CD8-positive, alpha-beta memory T cell (primary cell): ENCODE data around the gene FBXO44. TPM values are rescaled to one million over a fixed set of nuclear protein-coding genes. Genes with fewer than 3 reads are reported as not detected.
A peak's percentile ranks its signal among the peaks of the same experiment; 100 is the strongest.

Experiments used
- CTCF ChIA-PET: fragments of 350-600 bp; sonication (Branson Sonifier 250); formaldehyde crosslinking; loops from one replicate; lab custom pipeline; 2021; ENCODE audit warnings: antibody characterized with exemption; lab: Charles Lee
- POLR2A ChIA-PET: fragments of 350-600 bp; sonication (Branson Sonifier 250); formaldehyde crosslinking; loops from one replicate; lab custom pipeline; 2021; ENCODE audit warnings: antibody characterized with exemption; lab: Charles Lee
- DNase-seq, 5 donors: peaks; one replicate each; pipeline versions ENCODE4 v3.0.0 to v3.0.0-alpha.2; 2020 to 2022; ENCODE audit warnings: mixed read lengths in 1 of 5
- H3K27ac ChIP-seq: one replicate; pipeline ENCODE4 v1.7.0; 2013; ENCODE audit warnings: low read depth, mild to moderate bottlenecking, low read length, moderate library complexity
- H3K27me3 ChIP-seq: 2 replicates; pipeline ENCODE4 v1.7.0; 2013; ENCODE audit warnings: low read length, mild to moderate bottlenecking; ENCODE audit not compliant: insufficient read depth, poor library complexity, severe bottlenecking
- H3K36me3 ChIP-seq: 2 replicates; pipeline ENCODE4 v1.7.0; 2013; ENCODE audit warnings: mild to moderate bottlenecking, low read length, moderate library complexity; ENCODE audit not compliant: insufficient read depth
- H3K4me1 ChIP-seq: 2 replicates; pipeline ENCODE4 v1.7.0; 2013; ENCODE audit warnings: mild to moderate bottlenecking, low read length, moderate library complexity; ENCODE audit not compliant: insufficient read depth
- H3K4me3 ChIP-seq: 2 replicates; pipeline ENCODE4 v1.7.0; 2013; ENCODE audit warnings: mild to moderate bottlenecking, low read length
- H3K9me3 ChIP-seq: 2 replicates; pipeline ENCODE4 v1.7.0; 2013; ENCODE audit warnings: mild to moderate bottlenecking, low read length
- H3K27ac Mint-ChIP-seq, 8 donors: one replicate each; pipeline ENCODE4 v1.8.0; 2020 to 2021; ENCODE audit warnings: mixed read lengths in 8 of 8, mild to moderate bottlenecking in 6 of 8, inconsistent platforms in 3 of 8, moderate library complexity in 3 of 8
- H3K27me3 Mint-ChIP-seq, 2 donors: one replicate each; pipeline ENCODE4 v1.8.0; 2020 to 2021; ENCODE audit warnings: mixed read lengths in 2 of 2, mild to moderate bottlenecking in 1 of 2, moderate library complexity in 1 of 2
- H3K36me3 Mint-ChIP-seq, 3 donors: one replicate each; pipeline ENCODE4 v1.8.0; 2020 to 2021; ENCODE audit warnings: mixed read lengths in 3 of 3, inconsistent platforms in 1 of 3, mild to moderate bottlenecking in 1 of 3
- H3K4me1 Mint-ChIP-seq, 3 donors: one replicate each; pipeline ENCODE4 v1.8.0; 2020 to 2021; ENCODE audit warnings: mixed read lengths in 3 of 3, inconsistent platforms in 1 of 3, mild to moderate bottlenecking in 1 of 3
- H3K4me3 Mint-ChIP-seq, 7 donors: one replicate each; pipeline ENCODE4 v1.8.0; 2020 to 2021; ENCODE audit warnings: mixed read lengths in 7 of 7, mild to moderate bottlenecking in 6 of 7, moderate library complexity in 4 of 7, inconsistent platforms in 2 of 7
- H3K9me3 Mint-ChIP-seq, 5 donors: one replicate each; pipeline ENCODE4 v1.8.0; 2020 to 2022; ENCODE audit warnings: mixed read lengths in 5 of 5, mild to moderate bottlenecking in 3 of 5, moderate library complexity in 2 of 5, inconsistent platforms in 1 of 5
- polyA plus RNA-seq: library from polyadenylated mRNA; unstranded; fragments of 300-500 nt; fragmentation: Illumina TruSeq; gene quantifications from one replicate; pipeline ENCODE4 v1.2.3, GENCODE V29; 2021
- total RNA-seq, 2 experiments: library from RNA; stranded (reverse); gene quantifications; one replicate each; pipeline ENCODE4 v1.2.3, GENCODE V29; 2021

FBXO44 gene
- total and polyA plus RNA-seq, 3 experiments from 2014 or later = 12.0 to 16.0 (median 14.2) TPM

GRCh38 chr1:11691928-11692711, 37.4 kb downstream of the FBXO44 start:
- DNase-seq = no peak
- Mint-ChIP-seq H3K27ac (peak overlapping the region in 4 of 8 donors; percentile 55 to 92 (median 70)), H3K4me1 (peaks cover 26 to 38% (median 31%) of the 10 kb centered on the region in 3 donors), H3K4me3 (peak overlapping the region; percentile 74 to 90 (median 78)), H3K36me3 (peaks cover 0 to 1% (median 0%) of the 10 kb centered on the region in 3 donors), H3K9me3 (no peaks in the 10 kb centered on the region), H3K27me3 (peaks cover 31 to 44% of the 10 kb centered on the region in 2 donors)
- Histone ChIP-seq H3K36me3 (no peaks in the 10 kb centered on the region), H3K27me3 (peaks cover 5% of the 10 kb centered on the region), H3K27ac (no peak overlapping the region), H3K4me3 (peak overlapping the region; percentile 32), H3K9me3 (no peaks in the 10 kb centered on the region), H3K4me1 (peaks cover 30% of the 10 kb centered on the region)
- CTCF ChIA-PET = no interaction called here
- POLR2A ChIA-PET = interaction anchor here (1.4 kb wide), 1 partner anchor 11 kb away, joined by 3 read pairs; no protein-coding TSS in a partner anchor

GRCh38 chr1:11693024-11693590, 38.4 kb downstream of the FBXO44 start:
- ChIA-PET CTCF (interaction anchor here (1.6 kb wide), 1 partner anchor 29 kb away, joined by 6 read pairs; the partner anchor contains the start of gene FBXO6), POLR2A (interaction anchor here (0.9 to 1.4 kb wide), 2 partner anchors 12 to 29 kb away, joined by 3 to 5 read pairs; partner anchors contain the start of gene FBXO6)
- H3K27me3 ChIP-seq = peaks cover 5% of the 10 kb centered on the region

GRCh38 chr1:11693917-11694316, 39.2 kb downstream of the FBXO44 start:
- Histone ChIP-seq H3K27me3 (peaks cover 5% of the 10 kb centered on the region), H3K4me3 (no peak overlapping the region), H3K4me1 (peaks cover 30% of the 10 kb centered on the region), H3K9me3 (no peaks in the 10 kb centered on the region), H3K36me3 (no peaks in the 10 kb centered on the region), H3K27ac (peak overlapping the region; percentile 16)
- ChIA-PET POLR2A (no interaction called here), CTCF (interaction anchor here (1.6 kb wide), 1 partner anchor 30 kb away, joined by 6 read pairs; the partner anchor contains the start of gene FBXO6)
- H3K4me3 Mint-ChIP-seq = peak overlapping the region in 4 of 7 donors; percentile 13 to 79 (median 27)
- DNase-seq = no peak
- peaks cover 26 to 41% (median 31%) of the 10 kb centered on the region in 3 donors for H3K4me1 Mint-ChIP-seq
- H3K9me3 Mint-ChIP-seq = no peaks in the 10 kb centered on the region
- H3K36me3 Mint-ChIP-seq = peaks cover 0 to 1% (median 0%) of the 10 kb centered on the region in 3 donors
- peak overlapping the region in 6 of 8 donors; percentile 10 to 97 (median 50) for H3K27ac Mint-ChIP-seq
- H3K27me3 Mint-ChIP-seq = peaks cover 23 to 34% of the 10 kb centered on the region in 2 donors

More at GRCh38 chr1:11693024-11693590, 38.4 kb downstream of the FBXO44 start:
- Mint-ChIP-seq H3K36me3 (peaks cover 0 to 1% (median 0%) of the 10 kb centered on the region in 3 donors), H3K27me3 (peaks cover 25 to 38% of the 10 kb centered on the region in 2 donors), H3K4me3 (peak overlapping the region; percentile 69 to 90 (median 74)), H3K4me1 (peaks cover 26 to 41% (median 31%) of the 10 kb centered on the region in 3 donors), H3K27ac (peak overlapping the region in 6 of 8 donors; percentile 14 to 86 (median 72)), H3K9me3 (no peaks in the 10 kb centered on the region)
- H3K9me3 ChIP-seq = no peaks in the 10 kb centered on the region
- DNase-seq = peak; percentile 8 to 70 (median 33)
- H3K4me3 ChIP-seq = peak overlapping the region; percentile 32
- peak overlapping the region; percentile 16 for H3K27ac ChIP-seq
- H3K4me1 ChIP-seq = peaks cover 30% of the 10 kb centered on the region
- no peaks in the 10 kb centered on the region for H3K36me3 ChIP-seq

GRCh38 chr1:11695861-11696260, 41.2 kb downstream of the FBXO44 start:
- Histone ChIP-seq H3K27ac (no peak overlapping the region), H3K36me3 (no peaks in the 10 kb centered on the region), H3K4me3 (no peak overlapping the region), H3K9me3 (no peaks in the 10 kb centered on the region), H3K4me1 (peaks cover 22% of the 10 kb centered on the region), H3K27me3 (peaks cover under 1% of the 10 kb centered on the region)
- DNase-seq = no peak
- H3K9me3 Mint-ChIP-seq = no peaks in the 10 kb centered on the region
- no peak overlapping the region for H3K4me3 Mint-ChIP-seq
- H3K36me3 Mint-ChIP-seq = peaks cover 0 to 1% (median 0%) of the 10 kb centered on the region in 3 donors
- H3K27me3 Mint-ChIP-seq = peaks cover 10 to 23% of the 10 kb centered on the region in 2 donors
- peaks cover 18 to 28% (median 20%) of the 10 kb centered on the region in 3 donors for H3K4me1 Mint-ChIP-seq
- CTCF ChIA-PET = interaction anchor here (0.9 to 2.0 kb wide), 2 partner anchors 23 to 32 kb away, joined by 3 to 6 read pairs; partner anchors contain the start of gene FBXO6
- peak overlapping the region in 1 of 8 donors; percentile 46 for H3K27ac Mint-ChIP-seq
- POLR2A ChIA-PET = no interaction called here

GRCh38 chr1:11697188-11697892, 42.7 kb downstream of the FBXO44 start:
- DNase-seq = no peak
- no peak overlapping the region for H3K4me3 ChIP-seq
- Mint-ChIP-seq H3K9me3 (no peaks in the 10 kb centered on the region), H3K4me3 (no peak overlapping the region), H3K27ac (peak overlapping the region in 1 of 8 donors; percentile 27), H3K27me3 (peaks cover 8 to 19% of the 10 kb centered on the region in 2 donors), H3K36me3 (peaks cover 0 to 1% (median 0%) of the 10 kb centered on the region in 3 donors), H3K4me1 (peaks cover 17 to 20% (median 17%) of the 10 kb centered on the region in 3 donors)
- H3K27ac ChIP-seq = no peak overlapping the region
- ChIA-PET POLR2A (interaction anchor here (0.7 kb wide), 2 partner anchors 27 to 438 kb away, joined by 3 to 4 read pairs; no protein-coding TSS in a partner anchor), CTCF (interaction anchor here (0.9 to 1.6 kb wide), 4 partner anchors 22 to 55 kb away, joined by 3 to 6 read pairs (median 4); partner anchors contain the start of gene FBXO6)
- H3K27me3 ChIP-seq = no peaks in the 10 kb centered on the region
- no peaks in the 10 kb centered on the region for H3K36me3 ChIP-seq
- no peaks in the 10 kb centered on the region for H3K9me3 ChIP-seq
- H3K4me1 ChIP-seq = peaks cover 15% of the 10 kb centered on the region

GRCh38 chr1:11697893-11698210, 43.2 kb downstream of the FBXO44 start:
- Histone ChIP-seq H3K4me1 (peaks cover 10% of the 10 kb centered on the region), H3K9me3 (no peaks in the 10 kb centered on the region), H3K36me3 (no peaks in the 10 kb centered on the region), H3K4me3 (no peak overlapping the region), H3K27me3 (no peaks in the 10 kb centered on the region), H3K27ac (no peak overlapping the region)
- ChIA-PET CTCF (interaction anchor here (1.0 to 1.6 kb wide), 2 partner anchors 21 to 34 kb away, joined by 3 to 6 read pairs; partner anchors contain the start of gene FBXO6), POLR2A (no interaction called here)
- no peaks in the 10 kb centered on the region for H3K9me3 Mint-ChIP-seq
- peaks cover 0 to 1% (median 0%) of the 10 kb centered on the region in 3 donors for H3K36me3 Mint-ChIP-seq
- no peak overlapping the region for H3K4me3 Mint-ChIP-seq
- peaks cover 3 to 15% of the 10 kb centered on the region in 2 donors for H3K27me3 Mint-ChIP-seq
- DNase-seq = no peak
- H3K27ac Mint-ChIP-seq = peak overlapping the region in 1 of 8 donors; percentile 27
- H3K4me1 Mint-ChIP-seq = peaks cover 12 to 15% (median 12%) of the 10 kb centered on the region in 3 donors
